HepG2 (cell line): ENCODE measurements around the gene GRIN3A. TPM values are rescaled to one million over a fixed set of nuclear protein-coding genes. Genes with fewer than 3 reads are reported as not detected.

Experiments used
- ATAC-seq: fragments of 200-7000 bp; cut with Tn5 transposase; 3 replicates; pipeline ENCODE4 v1.9.1; 2020; ENCODE audit warnings: mild to moderate bottlenecking, moderate library complexity
- BruUV-seq: library from RNA; stranded (reverse); fragments of 400-500 nt; replicated peaks from 2 replicates; lab custom pipeline; 2021; lab: Mats Ljungman, UMichigan
- CTCF ChIA-PET: fragments of 300-600 bp; formaldehyde crosslinking; extraction: SDS; loops from one replicate; lab custom pipeline; 2021; ENCODE audit warnings: low total read pairs, inconsistent platforms, low intra/inter-chr PET ratio; lab: Yijun Ruan, JAX
- POLR2A ChIA-PET: fragments of 350-600 bp; sonication (Branson Sonifier 250); formaldehyde crosslinking; loops from one replicate; lab custom pipeline; 2020; ENCODE audit warnings: antibody characterized with exemption, inconsistent platforms; lab: Yijun Ruan, JAX
- DNase-seq: peaks from one replicate; pipeline ENCODE4 v3.0.0-alpha.2; 2015; ENCODE audit warnings: low spot score
- FAIRE-seq: peaks from 3 replicates; lab custom pipeline; 2011; peaks lifted over from hg19 to GRCh38; lab: Jason Lieb, UNC
- H2AFZ ChIP-seq: one replicate; pipeline ENCODE4 v1.6.1; 2011; ENCODE audit warnings: low read length, inconsistent platforms
- H3K27ac ChIP-seq: fragments of 300-600 bp; 3 replicates; pipeline ENCODE4 v1.8.0; 2011; ENCODE audit warnings: mixed run types, mild to moderate bottlenecking, mixed read lengths, low read length, inconsistent platforms; ENCODE audit not compliant: insufficient read depth; ENCODE audit errors: extremely low read length
- H3K27me3 ChIP-seq, 2 experiments: fragments of 200-600 bp in 1 of 2; 2 replicates in 1 of 2; 3 replicates in 1 of 2; pipeline versions ENCODE4 v1.6.0 to v1.8.0; 2011; ENCODE audit warnings: low read length in 2 of 2, mild to moderate bottlenecking in 2 of 2, moderate library complexity in 2 of 2, inconsistent platforms in 1 of 2; ENCODE audit not compliant: insufficient read depth in 2 of 2, control insufficient read depth in 1 of 2
- H3K36me3 ChIP-seq, 2 experiments: fragments of 200-600 bp in 1 of 2; replicated peaks in 1 of 2; 2 replicates in 1 of 2; 3 replicates in 1 of 2; pipeline versions ENCODE4 v1.5.1 to v1.8.0; 2011; ENCODE audit warnings: low read length in 2 of 2, inconsistent platforms in 1 of 2; ENCODE audit not compliant: insufficient read depth in 2 of 2, control insufficient read depth in 1 of 2
- H3K4me1 ChIP-seq: 2 replicates; pipeline ENCODE4 v1.5.1; 2012; ENCODE audit warnings: low read length, inconsistent platforms; ENCODE audit not compliant: insufficient read depth
- H3K4me2 ChIP-seq: 2 replicates; pipeline ENCODE4 v1.6.0; 2011; ENCODE audit warnings: low read depth, low read length, inconsistent platforms
- H3K4me3 ChIP-seq, 3 experiments: fragments of 200-600 bp in 1 of 3; sonication (generic), shearing (Covaris generic) in 1 of 3; replicated peaks in 1 of 3; 2 replicates each; pipeline ENCODE4 v1.5.1; 2011 to 2016; ENCODE audit warnings: low read length in 3 of 3, inconsistent platforms in 2 of 3, low read depth in 2 of 3, mild to moderate bottlenecking in 2 of 3, control low read depth in 1 of 3, mixed read lengths in 1 of 3; ENCODE audit not compliant: insufficient read depth in 1 of 3
- H3K79me2 ChIP-seq: one replicate; pipeline ENCODE4 v1.6.1; 2011; ENCODE audit warnings: low read length, inconsistent platforms; ENCODE audit not compliant: insufficient read depth
- H3K9ac ChIP-seq: 2 replicates; pipeline ENCODE4 v1.6.0; 2011; ENCODE audit warnings: mild to moderate bottlenecking, low read depth, low read length, inconsistent platforms; ENCODE audit not compliant: insufficient read depth
- H3K9me3 ChIP-seq: 2 replicates; pipeline ENCODE4 v1.5.1; 2012; ENCODE audit warnings: mild to moderate bottlenecking, low read length
- H4K20me1 ChIP-seq: 2 replicates; pipeline ENCODE4 v1.6.0; 2011; ENCODE audit warnings: inconsistent platforms, mild to moderate bottlenecking, low read length, moderate library complexity; ENCODE audit not compliant: insufficient read depth
- E2F2 ChIP-seq: sonication (generic); formaldehyde crosslinking; IDR thresholded peaks from 2 replicates; pipeline ENCODE4 v1.4.0; 2020; ENCODE audit warnings: missing genetic modification reagents, borderline replicate concordance
- ELF3 ChIP-seq: IDR thresholded peaks from 2 replicates; pipeline ENCODE4 v1.6.1; 2016; ENCODE audit warnings: missing genetic modification reagents, missing compliant biosample characterization
- MBD4 ChIP-seq: IDR thresholded peaks from 2 replicates; pipeline ENCODE4 v1.6.1; 2012; ENCODE audit warnings: low read length, inconsistent platforms, borderline replicate concordance
- SP1 ChIP-seq, 2 experiments: fragments of 450-650 bp in 1 of 2; sonication (generic) in 1 of 2; formaldehyde crosslinking in 1 of 2; IDR thresholded peaks; 2 replicates each; pipeline versions ENCODE4 v1.4.0 to v1.6.1; 2016 to 2020; ENCODE audit warnings: missing genetic modification reagents in 1 of 2
- ZBTB7A ChIP-seq: sonication (generic); formaldehyde crosslinking; IDR thresholded peaks from 2 replicates; pipeline ENCODE4 v1.8.0; 2022; ENCODE audit warnings: mild to moderate bottlenecking, missing genetic modification reagents
- ZNF224 ChIP-seq: sonication (generic); formaldehyde crosslinking; IDR thresholded peaks from 2 replicates; pipeline ENCODE4 v1.5.0; 2020; ENCODE audit warnings: mild to moderate bottlenecking, missing genetic modification reagents
- ZNF598 ChIP-seq: sonication (generic); formaldehyde crosslinking; IDR thresholded peaks from 2 replicates; pipeline ENCODE4 v1.5.1; 2020; ENCODE audit warnings: mild to moderate bottlenecking, missing genetic modification reagents, borderline replicate concordance
- ZNF761 ChIP-seq: sonication (generic); formaldehyde crosslinking; conservative IDR thresholded peaks from 2 replicates; pipeline ENCODE4 v1.4.0; 2020; ENCODE audit warnings: mild to moderate bottlenecking, missing genetic modification reagents
- ZSCAN21 ChIP-seq: sonication (generic); formaldehyde crosslinking; IDR thresholded peaks from 2 replicates; pipeline ENCODE4 v1.8.0; 2022; ENCODE audit warnings: mild to moderate bottlenecking, missing genetic modification reagents, moderate library complexity, borderline replicate concordance
- WGBS: methylation state at CpG from one replicate; pipeline ENCODE4 v1.1.6; 2017; ENCODE audit warnings: low lambda C conversion rate; 5-methylcytosine and 5-hydroxymethylcytosine counted together
- in situ Hi-C: cut with HindIII; loops from 2 replicates; pipeline ENCODE4 v1.10.0; 2017; ENCODE audit warnings: low pct_unique_long_range_greater_than_20kb; ENCODE audit not compliant: extremely low pct_ligation_motif_present
- intact Hi-C: fragments of 100-400 bp; cut with micrococcal nuclease; formaldehyde crosslinking; loops from one replicate; pipeline ENCODE4 v1.10.0; 2022; ENCODE audit not compliant: unreplicated experiment
- polyA plus RNA-seq, 8 experiments: library from polyadenylated mRNA; depleted of rRNA in 3 of 8; stranded (reverse) in 7 of 8; unstranded in 1 of 8; fragments of >200 nt; fragmentation: Illumina TruSeq in 4 of 8; extraction: Trizol in 4 of 8; gene quantifications; 2 replicates each; pipeline versions ENCODE4 v1.2.1 to v1.2.3, GENCODE V29; 2011 to 2016; ENCODE audit warnings: low read depth in 4 of 8, missing spikeins in 1 of 8, mixed read lengths in 1 of 8; ENCODE audit not compliant: insufficient read depth in 1 of 8
- total RNA-seq, 5 experiments: library from RNA; depleted of rRNA; stranded (reverse); fragments of >200 nt; fragmentation: Illumina TruSeq; extraction: Trizol; gene quantifications; 2 replicates each; pipeline ENCODE4 v1.2.3, GENCODE V29; 2016; ENCODE audit warnings: low read depth in 1 of 5
- TF ChIP-seq, protein P1 (sequence below): IDR thresholded peaks from 2 replicates; pipeline ENCODE4 v1.6.1; 2016; ENCODE audit warnings: low read depth, missing genetic modification reagents, missing compliant biosample characterization
- TF ChIP-seq, protein P2 (sequence below): sonication (generic); formaldehyde crosslinking; IDR thresholded peaks from 2 replicates; pipeline ENCODE4 v1.4.0; 2020; ENCODE audit warnings: missing genetic modification reagents
- TF ChIP-seq, protein P3 (sequence below): sonication (generic); formaldehyde crosslinking; IDR thresholded peaks from 2 replicates; pipeline ENCODE4 v1.4.0; 2020; ENCODE audit warnings: missing genetic modification reagents

Gene GRIN3A
- total and polyA plus RNA-seq, 2 of the 13 experiments (the other 11 are each of a cell fraction or from before 2014, with no cell fraction given), result not detected

DNA sequence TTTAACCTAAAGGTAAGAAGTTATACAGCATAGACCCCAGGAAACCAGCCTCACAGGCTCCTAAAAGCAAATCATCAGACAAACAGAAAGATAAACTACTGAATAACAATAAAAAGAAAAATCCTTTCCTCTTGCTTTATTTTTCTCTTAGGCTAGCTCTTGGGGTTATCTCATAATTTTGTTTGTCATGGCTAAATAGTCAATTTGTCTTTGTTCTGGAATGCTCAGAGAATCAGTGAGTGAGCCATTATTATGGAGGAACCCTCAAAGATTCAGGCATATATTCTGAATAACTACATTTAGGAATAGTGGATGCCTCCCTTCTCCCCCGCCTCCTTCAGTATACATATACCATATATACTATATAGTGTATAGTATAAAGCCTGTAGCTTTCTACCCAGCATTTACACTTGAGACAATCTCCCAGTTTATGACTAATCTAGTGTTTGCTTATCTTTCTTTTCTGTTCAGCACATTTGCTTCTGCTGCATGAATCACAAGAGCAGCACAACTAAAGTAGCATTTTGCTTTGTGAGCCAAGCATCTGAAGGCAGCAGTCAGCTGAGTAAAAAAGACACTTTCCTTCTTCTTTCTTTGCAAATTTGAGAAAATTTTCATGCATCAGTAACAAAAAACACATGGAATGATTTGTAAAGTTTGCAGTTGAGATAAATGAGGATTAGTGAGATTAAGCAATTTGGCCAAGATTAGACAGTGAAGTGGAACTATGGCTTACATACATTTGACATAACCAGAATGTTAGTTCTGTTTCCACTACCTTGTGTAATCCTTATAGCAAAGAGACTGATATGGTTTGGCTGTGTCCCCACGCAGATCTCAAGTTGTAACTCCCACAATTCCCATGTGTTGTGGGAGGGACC lies 98.4 kb downstream of the GRIN3A start:
- CTCF ChIA-PET, result no interaction called here
- intact Hi-C loops, result no loop called here

More for the DNA sequence above, 98.4 kb downstream of the GRIN3A start:
- no peak for TF ChIP-seq MBD4
- no peak for TF ChIP-seq SP1 (IDR thresholded peaks at IDR 0.05)
- no peak for TF ChIP-seq SP1 (CRISPR knock-in tag; IDR thresholded peaks at IDR 0.05)
- TF ChIP-seq, protein P1, sequence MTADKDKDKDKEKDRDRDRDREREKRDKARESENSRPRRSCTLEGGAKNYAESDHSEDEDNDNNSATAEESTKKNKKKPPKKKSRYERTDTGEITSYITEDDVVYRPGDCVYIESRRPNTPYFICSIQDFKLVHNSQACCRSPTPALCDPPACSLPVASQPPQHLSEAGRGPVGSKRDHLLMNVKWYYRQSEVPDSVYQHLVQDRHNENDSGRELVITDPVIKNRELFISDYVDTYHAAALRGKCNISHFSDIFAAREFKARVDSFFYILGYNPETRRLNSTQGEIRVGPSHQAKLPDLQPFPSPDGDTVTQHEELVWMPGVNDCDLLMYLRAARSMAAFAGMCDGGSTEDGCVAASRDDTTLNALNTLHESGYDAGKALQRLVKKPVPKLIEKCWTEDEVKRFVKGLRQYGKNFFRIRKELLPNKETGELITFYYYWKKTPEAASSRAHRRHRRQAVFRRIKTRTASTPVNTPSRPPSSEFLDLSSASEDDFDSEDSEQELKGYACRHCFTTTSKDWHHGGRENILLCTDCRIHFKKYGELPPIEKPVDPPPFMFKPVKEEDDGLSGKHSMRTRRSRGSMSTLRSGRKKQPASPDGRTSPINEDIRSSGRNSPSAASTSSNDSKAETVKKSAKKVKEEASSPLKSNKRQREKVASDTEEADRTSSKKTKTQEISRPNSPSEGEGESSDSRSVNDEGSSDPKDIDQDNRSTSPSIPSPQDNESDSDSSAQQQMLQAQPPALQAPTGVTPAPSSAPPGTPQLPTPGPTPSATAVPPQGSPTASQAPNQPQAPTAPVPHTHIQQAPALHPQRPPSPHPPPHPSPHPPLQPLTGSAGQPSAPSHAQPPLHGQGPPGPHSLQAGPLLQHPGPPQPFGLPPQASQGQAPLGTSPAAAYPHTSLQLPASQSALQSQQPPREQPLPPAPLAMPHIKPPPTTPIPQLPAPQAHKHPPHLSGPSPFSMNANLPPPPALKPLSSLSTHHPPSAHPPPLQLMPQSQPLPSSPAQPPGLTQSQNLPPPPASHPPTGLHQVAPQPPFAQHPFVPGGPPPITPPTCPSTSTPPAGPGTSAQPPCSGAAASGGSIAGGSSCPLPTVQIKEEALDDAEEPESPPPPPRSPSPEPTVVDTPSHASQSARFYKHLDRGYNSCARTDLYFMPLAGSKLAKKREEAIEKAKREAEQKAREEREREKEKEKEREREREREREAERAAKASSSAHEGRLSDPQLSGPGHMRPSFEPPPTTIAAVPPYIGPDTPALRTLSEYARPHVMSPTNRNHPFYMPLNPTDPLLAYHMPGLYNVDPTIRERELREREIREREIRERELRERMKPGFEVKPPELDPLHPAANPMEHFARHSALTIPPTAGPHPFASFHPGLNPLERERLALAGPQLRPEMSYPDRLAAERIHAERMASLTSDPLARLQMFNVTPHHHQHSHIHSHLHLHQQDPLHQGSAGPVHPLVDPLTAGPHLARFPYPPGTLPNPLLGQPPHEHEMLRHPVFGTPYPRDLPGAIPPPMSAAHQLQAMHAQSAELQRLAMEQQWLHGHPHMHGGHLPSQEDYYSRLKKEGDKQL, result no peak
- no peak for TF ChIP-seq ZSCAN21 (CRISPR knock-in tag)
- TF ChIP-seq, protein P2, sequence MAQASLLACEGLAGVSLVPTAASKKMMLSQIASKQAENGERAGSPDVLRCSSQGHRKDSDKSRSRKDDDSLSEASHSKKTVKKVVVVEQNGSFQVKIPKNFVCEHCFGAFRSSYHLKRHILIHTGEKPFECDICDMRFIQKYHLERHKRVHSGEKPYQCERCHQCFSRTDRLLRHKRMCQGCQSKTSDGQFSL (CRISPR knock-in tag), result no peak
- TF ChIP-seq ZNF224 (CRISPR knock-in tag), result no peak
- no peak for TF ChIP-seq ZNF598 (CRISPR knock-in tag)
- TF ChIP-seq E2F2 (CRISPR knock-in tag), result no peak
- TF ChIP-seq, protein P3, sequence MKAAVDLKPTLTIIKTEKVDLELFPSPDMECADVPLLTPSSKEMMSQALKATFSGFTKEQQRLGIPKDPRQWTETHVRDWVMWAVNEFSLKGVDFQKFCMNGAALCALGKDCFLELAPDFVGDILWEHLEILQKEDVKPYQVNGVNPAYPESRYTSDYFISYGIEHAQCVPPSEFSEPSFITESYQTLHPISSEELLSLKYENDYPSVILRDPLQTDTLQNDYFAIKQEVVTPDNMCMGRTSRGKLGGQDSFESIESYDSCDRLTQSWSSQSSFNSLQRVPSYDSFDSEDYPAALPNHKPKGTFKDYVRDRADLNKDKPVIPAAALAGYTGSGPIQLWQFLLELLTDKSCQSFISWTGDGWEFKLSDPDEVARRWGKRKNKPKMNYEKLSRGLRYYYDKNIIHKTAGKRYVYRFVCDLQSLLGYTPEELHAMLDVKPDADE, result no peak
- no peak for TF ChIP-seq ELF3 (CRISPR knock-in tag)
- no peak for TF ChIP-seq ZNF761 (CRISPR knock-in tag)
- TF ChIP-seq ZBTB7A (CRISPR knock-in tag), result no peak
- Histone ChIP-seq H3K79me2 (no peaks in the 10 kb centered on the region), H3K4me2 (no peak overlapping the region), H3K4me1 (no peaks in the 10 kb centered on the region), H3K9me3 (no peaks in the 10 kb centered on the region), H2AFZ (no peak overlapping the region), H4K20me1 (no peaks in the 10 kb centered on the region), H3K36me3 (no peaks in the 10 kb centered on the region), H3K27ac (no peak overlapping the region), H3K4me3 (no peak overlapping the region), H3K9ac (no peak overlapping the region), H3K27me3 (no peaks in the 10 kb centered on the region)
- POLR2A ChIA-PET, result no interaction called here
- BruUV-seq, result no TSS peak
- FAIRE-seq (no peak), DNase-seq (no peak), ATAC-seq (no peak)
- in situ Hi-C loops, result no loop called here
- 17% methylated on average over 2 of the region's 2 CpGs for WGBS
